Immature natural killer cell (primary cell): Measurements from ENCODE around the gene DGKD. TPM values are rescaled to one million over a fixed set of nuclear protein-coding genes. Genes with fewer than 3 reads are reported as not detected.

Experiments used
- DNase-seq, 3 donors: peaks; one replicate each; pipeline ENCODE4 v3.0.0; 2022; ENCODE audit warnings: mixed read lengths in 1 of 3
- H3K27ac Mint-ChIP-seq, 6 donors: one replicate each; pipeline ENCODE4 v1.8.0; 2020; ENCODE audit warnings: mixed read lengths in 6 of 6, mild to moderate bottlenecking in 5 of 6, inconsistent platforms in 4 of 6, moderate library complexity in 3 of 6
- H3K27me3 Mint-ChIP-seq, 3 donors: one replicate each; pipeline ENCODE4 v1.8.0; 2020 to 2021; ENCODE audit warnings: low read depth in 3 of 3, mild to moderate bottlenecking in 3 of 3, mixed read lengths in 3 of 3, moderate library complexity in 3 of 3, inconsistent platforms in 1 of 3
- H3K36me3 Mint-ChIP-seq, 3 donors: one replicate each; pipeline ENCODE4 v1.8.0; 2020; ENCODE audit warnings: mixed read lengths in 3 of 3, inconsistent platforms in 2 of 3, mild to moderate bottlenecking in 2 of 3
- H3K4me1 Mint-ChIP-seq, 2 donors: one replicate each; pipeline ENCODE4 v1.8.0; 2020; ENCODE audit warnings: inconsistent platforms in 2 of 2, mild to moderate bottlenecking in 2 of 2, mixed read lengths in 2 of 2, moderate library complexity in 1 of 2
- H3K4me3 Mint-ChIP-seq, 5 donors: one replicate each; pipeline ENCODE4 v1.8.0; 2020; ENCODE audit warnings: mild to moderate bottlenecking in 5 of 5, mixed read lengths in 5 of 5, inconsistent platforms in 3 of 5, moderate library complexity in 3 of 5
- H3K9me3 Mint-ChIP-seq, 6 donors: one replicate each; pipeline ENCODE4 v1.8.0; 2020; ENCODE audit warnings: mild to moderate bottlenecking in 6 of 6, mixed read lengths in 6 of 6, inconsistent platforms in 4 of 6, moderate library complexity in 3 of 6
- polyA plus RNA-seq, 3 donors: library from polyadenylated mRNA; unstranded; fragments of 300-500 nt; fragmentation: Illumina TruSeq; gene quantifications; one replicate each; pipeline ENCODE4 v1.2.3, GENCODE V29; 2021

DGKD gene
- polyA plus RNA-seq, 3 donors from 2014 or later: 15.9 to 60.6 (median 21.3) TPM

GRCh38 chr2:233437439-233437955 lies 83.2 kb downstream of the DGKD start:
- H3K4me1 Mint-ChIP-seq: peaks cover 28 to 55% of the 10 kb centered on the region in 2 donors
- H3K36me3 Mint-ChIP-seq: peaks cover 7 to 32% (median 23%) of the 10 kb centered on the region in 3 donors
- H3K4me3 Mint-ChIP-seq: no peak overlapping the region
- peaks cover 0 to 4% (median 4%) of the 10 kb centered on the region in 3 donors for H3K27me3 Mint-ChIP-seq
- DNase-seq: no peak
- no peak overlapping the region for H3K27ac Mint-ChIP-seq
- no peaks in the 10 kb centered on the region for H3K9me3 Mint-ChIP-seq

GRCh38 chr2:233438573-233439147 lies 84.4 kb downstream of the DGKD start:
- DNase-seq: no peak
- Mint-ChIP-seq H3K9me3 (no peaks in the 10 kb centered on the region), H3K36me3 (peaks cover 14 to 39% (median 29%) of the 10 kb centered on the region in 3 donors), H3K27ac (peak overlapping the region in 2 of 6 donors; percentile 11 to 27), H3K4me3 (no peak overlapping the region), H3K4me1 (peaks cover 31 to 53% of the 10 kb centered on the region in 2 donors), H3K27me3 (peaks cover 0 to 4% (median 4%) of the 10 kb centered on the region in 3 donors)

GRCh38 chr2:233439191-233439590 lies 84.9 kb downstream of the DGKD start:
- H3K4me3 Mint-ChIP-seq: no peak overlapping the region
- H3K27me3 Mint-ChIP-seq: peaks cover 0 to 7% (median 6%) of the 10 kb centered on the region in 3 donors
- DNase-seq: no peak
- H3K9me3 Mint-ChIP-seq: no peaks in the 10 kb centered on the region
- H3K27ac Mint-ChIP-seq: peak overlapping the region in 2 of 6 donors; percentile 11 to 27
- peaks cover 37 to 53% of the 10 kb centered on the region in 2 donors for H3K4me1 Mint-ChIP-seq
- H3K36me3 Mint-ChIP-seq: peaks cover 14 to 40% (median 27%) of the 10 kb centered on the region in 3 donors

GRCh38 chr2:233440314-233440713 lies 86.0 kb downstream of the DGKD start:
- no peak for DNase-seq
- Mint-ChIP-seq H3K36me3 (peaks cover 14 to 41% (median 23%) of the 10 kb centered on the region in 3 donors), H3K9me3 (peaks cover 0 to 2% (median 0%) of the 10 kb centered on the region in 6 donors), H3K27me3 (peaks cover 0 to 8% (median 7%) of the 10 kb centered on the region in 3 donors), H3K4me1 (peaks cover 38 to 53% of the 10 kb centered on the region in 2 donors), H3K4me3 (no peak overlapping the region), H3K27ac (peak overlapping the region in 1 of 6 donors; percentile 34)

GRCh38 chr2:233440714-233441113 lies 86.4 kb downstream of the DGKD start:
- Mint-ChIP-seq H3K4me3 (peak overlapping the region in 1 of 5 donors; percentile 64), H3K27ac (peak overlapping the region; percentile 45 to 83 (median 77)), H3K4me1 (peaks cover 34 to 50% of the 10 kb centered on the region in 2 donors), H3K27me3 (peaks cover 0 to 8% (median 7%) of the 10 kb centered on the region in 3 donors), H3K9me3 (peaks cover 0 to 2% (median 0%) of the 10 kb centered on the region in 6 donors), H3K36me3 (peaks cover 14 to 40% (median 24%) of the 10 kb centered on the region in 3 donors)
- no peak for DNase-seq

- DNase-seq: no peak
- H3K27ac Mint-ChIP-seq: peak overlapping the region; percentile 64 to 83 (median 78)
- H3K27me3 Mint-ChIP-seq: peaks cover 0 to 8% (median 7%) of the 10 kb centered on the region in 3 donors
- peaks cover 0 to 2% (median 0%) of the 10 kb centered on the region in 6 donors for H3K9me3 Mint-ChIP-seq
- H3K4me1 Mint-ChIP-seq: peaks cover 31 to 50% of the 10 kb centered on the region in 2 donors
- peak overlapping the region in 1 of 5 donors; percentile 64 for H3K4me3 Mint-ChIP-seq
- H3K36me3 Mint-ChIP-seq: peaks cover 14 to 41% (median 26%) of the 10 kb centered on the region in 3 donors
These were observed 87.1 kb downstream of the DGKD start for GRCh38 chr2:233441161-233442027.

- no peak for DNase-seq
- H3K27me3 Mint-ChIP-seq: peaks cover 0 to 8% (median 7%) of the 10 kb centered on the region in 3 donors
- peaks cover 27 to 46% of the 10 kb centered on the region in 2 donors for H3K4me1 Mint-ChIP-seq
- H3K9me3 Mint-ChIP-seq: peaks cover 0 to 2% (median 0%) of the 10 kb centered on the region in 6 donors
- H3K36me3 Mint-ChIP-seq: peaks cover 11 to 38% (median 22%) of the 10 kb centered on the region in 3 donors
- H3K27ac Mint-ChIP-seq: peak overlapping the region in 5 of 6 donors; percentile 48 to 81 (median 60)
- no peak overlapping the region for H3K4me3 Mint-ChIP-seq
These were observed 87.7 kb downstream of the DGKD start for GRCh38 chr2:233442028-233442310.

GRCh38 chr2:233443511-233444183 lies 89.4 kb downstream of the DGKD start:
- peak; percentile 68 to 79 (median 77) for DNase-seq
- Mint-ChIP-seq H3K4me3 (no peak overlapping the region), H3K27me3 (peaks cover 2 to 9% (median 8%) of the 10 kb centered on the region in 3 donors), H3K9me3 (peaks cover 0 to 2% (median 0%) of the 10 kb centered on the region in 6 donors), H3K36me3 (peaks cover 14 to 41% (median 28%) of the 10 kb centered on the region in 3 donors), H3K4me1 (peaks cover 31 to 46% of the 10 kb centered on the region in 2 donors), H3K27ac (peak overlapping the region; percentile 77 to 91 (median 83))

- Mint-ChIP-seq H3K9me3 (peaks cover 0 to 2% (median 0%) of the 10 kb centered on the region in 6 donors), H3K36me3 (peaks cover 12 to 39% (median 22%) of the 10 kb centered on the region in 3 donors), H3K27me3 (peaks cover 2 to 9% (median 7%) of the 10 kb centered on the region in 3 donors), H3K27ac (peak overlapping the region in 4 of 6 donors; percentile 26 to 84 (median 68)), H3K4me3 (no peak overlapping the region), H3K4me1 (peaks cover 27 to 40% of the 10 kb centered on the region in 2 donors)
- DNase-seq: no peak
These were observed 90.2 kb downstream of the DGKD start for GRCh38 chr2:233444501-233444900.

- Mint-ChIP-seq H3K4me1 (peaks cover 23 to 35% of the 10 kb centered on the region in 2 donors), H3K27ac (peak overlapping the region in 4 of 6 donors; percentile 2 to 66 (median 36)), H3K27me3 (peaks cover 2 to 9% (median 5%) of the 10 kb centered on the region in 3 donors), H3K4me3 (no peak overlapping the region), H3K9me3 (peaks cover 0 to 2% (median 0%) of the 10 kb centered on the region in 6 donors), H3K36me3 (peaks cover 12 to 39% (median 22%) of the 10 kb centered on the region in 3 donors)
- no peak for DNase-seq
These were observed 91.0 kb downstream of the DGKD start for GRCh38 chr2:233445152-233445830.

- Mint-ChIP-seq H3K4me3 (no peak overlapping the region), H3K27me3 (peaks cover 2 to 8% (median 7%) of the 10 kb centered on the region in 3 donors), H3K4me1 (peaks cover 23 to 35% of the 10 kb centered on the region in 2 donors), H3K9me3 (peaks cover 0 to 2% (median 0%) of the 10 kb centered on the region in 6 donors), H3K27ac (no peak overlapping the region), H3K36me3 (peaks cover 12 to 44% (median 22%) of the 10 kb centered on the region in 3 donors)
- no peak for DNase-seq
These were observed 91.8 kb downstream of the DGKD start for GRCh38 chr2:233446121-233446520.

GRCh38 chr2:233446606-233447305 lies 92.5 kb downstream of the DGKD start:
- Mint-ChIP-seq H3K36me3 (peaks cover 12 to 45% (median 22%) of the 10 kb centered on the region in 3 donors), H3K4me1 (peaks cover 23 to 33% of the 10 kb centered on the region in 2 donors), H3K9me3 (peaks cover 0 to 2% (median 0%) of the 10 kb centered on the region in 6 donors), H3K27me3 (peaks cover 2 to 8% (median 7%) of the 10 kb centered on the region in 3 donors), H3K27ac (no peak overlapping the region), H3K4me3 (no peak overlapping the region)
- no peak for DNase-seq
